RWPE2 (cell line): ENCODE measurements around the gene MIER2.
A peak's percentile ranks its signal among the peaks of the same experiment; 100 is the strongest.
"Not testable (repeated sequence)": the region's sequence is repeated elsewhere in the genome, so short reads cannot be mapped to it uniquely, and the experiment has no call there.

Experiments used
- ATAC-seq: fragments of 200-7000 bp; cut with Tn5 transposase; 3 replicates; pipeline ENCODE4 v1.9.1; 2021; ENCODE audit warnings: low read depth
- DNase-seq: peaks from one replicate; pipeline ENCODE4 v3.0.0-alpha.2; 2020; ENCODE audit warnings: low spot score
- H3K27ac ChIP-seq: fragments of 450-650 bp; 2 replicates; pipeline ENCODE4 v1.5.1; 2017; ENCODE audit warnings: mild to moderate bottlenecking; ENCODE audit not compliant: poor library complexity, severe bottlenecking
- H3K27me3 ChIP-seq: fragments of 250-450 bp; sonication (Bioruptor Pico); 2 replicates; pipeline ENCODE4 v1.5.1; 2021; ENCODE audit warnings: mild to moderate bottlenecking, moderate library complexity; ENCODE audit not compliant: insufficient read depth, poor library complexity, severe bottlenecking
- H3K36me3 ChIP-seq: fragments of 250-450 bp; sonication (Bioruptor Pico); 2 replicates; pipeline ENCODE4 v1.5.1; 2020; ENCODE audit warnings: low read depth, mild to moderate bottlenecking, moderate library complexity
- H3K4me1 ChIP-seq: fragments of 250-450 bp; sonication (Bioruptor Pico); 2 replicates; pipeline ENCODE4 v1.5.1; 2021; ENCODE audit warnings: mild to moderate bottlenecking, moderate library complexity; ENCODE audit not compliant: insufficient read depth, poor library complexity, severe bottlenecking
- H3K4me3 ChIP-seq: fragments of 250-450 bp; sonication (Bioruptor Pico); 2 replicates; pipeline ENCODE4 v1.5.1; 2021; ENCODE audit warnings: mild to moderate bottlenecking, moderate library complexity; ENCODE audit not compliant: severe bottlenecking
- H3K9me3 ChIP-seq: fragments of 250-450 bp; sonication (Bioruptor Pico); 2 replicates; pipeline ENCODE4 v1.5.1; 2021; ENCODE audit warnings: mild to moderate bottlenecking, moderate library complexity; ENCODE audit not compliant: severe bottlenecking
- TF ChIP-seq, protein P1 (sequence below): fragments of 450-650 bp; IDR thresholded peaks from one replicate; pipeline ENCODE4 v1.5.1; 2017; ENCODE audit warnings: mild to moderate bottlenecking, moderate library complexity; ENCODE audit not compliant: poor library complexity, severe bottlenecking

MIER2 gene

DNA sequence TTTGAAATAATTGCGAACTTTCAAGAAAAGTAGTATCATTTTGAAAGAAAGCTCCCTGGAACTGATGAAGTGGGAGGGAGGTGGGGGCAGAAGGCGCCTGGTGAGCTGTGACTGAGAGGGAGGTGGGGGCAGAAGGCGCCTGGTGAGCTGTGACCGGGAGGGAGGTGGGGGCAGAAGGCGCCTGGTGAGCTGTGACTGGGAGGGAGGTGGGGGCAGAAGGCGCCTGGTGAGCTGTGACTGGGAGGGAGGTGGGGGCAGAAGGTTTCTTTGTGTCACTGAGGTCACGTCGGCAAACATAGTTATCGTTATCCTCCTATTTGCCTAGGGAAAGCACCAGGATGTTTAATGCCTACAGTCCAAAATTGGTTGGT, 40.2 kb upstream of the MIER2 start:
- DNase-seq (no peak), ATAC-seq (no peak)
- Histone ChIP-seq H3K9me3 (no peaks in the 10 kb centered on the region), H3K27me3 (no peaks in the 10 kb centered on the region), H3K4me3 (no peak overlapping the region), H3K4me1 (peaks cover 9% of the 10 kb centered on the region), H3K36me3 (no peaks in the 10 kb centered on the region), H3K27ac (no peak overlapping the region)
- TF ChIP-seq, protein P1, sequence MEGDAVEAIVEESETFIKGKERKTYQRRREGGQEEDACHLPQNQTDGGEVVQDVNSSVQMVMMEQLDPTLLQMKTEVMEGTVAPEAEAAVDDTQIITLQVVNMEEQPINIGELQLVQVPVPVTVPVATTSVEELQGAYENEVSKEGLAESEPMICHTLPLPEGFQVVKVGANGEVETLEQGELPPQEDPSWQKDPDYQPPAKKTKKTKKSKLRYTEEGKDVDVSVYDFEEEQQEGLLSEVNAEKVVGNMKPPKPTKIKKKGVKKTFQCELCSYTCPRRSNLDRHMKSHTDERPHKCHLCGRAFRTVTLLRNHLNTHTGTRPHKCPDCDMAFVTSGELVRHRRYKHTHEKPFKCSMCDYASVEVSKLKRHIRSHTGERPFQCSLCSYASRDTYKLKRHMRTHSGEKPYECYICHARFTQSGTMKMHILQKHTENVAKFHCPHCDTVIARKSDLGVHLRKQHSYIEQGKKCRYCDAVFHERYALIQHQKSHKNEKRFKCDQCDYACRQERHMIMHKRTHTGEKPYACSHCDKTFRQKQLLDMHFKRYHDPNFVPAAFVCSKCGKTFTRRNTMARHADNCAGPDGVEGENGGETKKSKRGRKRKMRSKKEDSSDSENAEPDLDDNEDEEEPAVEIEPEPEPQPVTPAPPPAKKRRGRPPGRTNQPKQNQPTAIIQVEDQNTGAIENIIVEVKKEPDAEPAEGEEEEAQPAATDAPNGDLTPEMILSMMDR, result no peak

DNA sequence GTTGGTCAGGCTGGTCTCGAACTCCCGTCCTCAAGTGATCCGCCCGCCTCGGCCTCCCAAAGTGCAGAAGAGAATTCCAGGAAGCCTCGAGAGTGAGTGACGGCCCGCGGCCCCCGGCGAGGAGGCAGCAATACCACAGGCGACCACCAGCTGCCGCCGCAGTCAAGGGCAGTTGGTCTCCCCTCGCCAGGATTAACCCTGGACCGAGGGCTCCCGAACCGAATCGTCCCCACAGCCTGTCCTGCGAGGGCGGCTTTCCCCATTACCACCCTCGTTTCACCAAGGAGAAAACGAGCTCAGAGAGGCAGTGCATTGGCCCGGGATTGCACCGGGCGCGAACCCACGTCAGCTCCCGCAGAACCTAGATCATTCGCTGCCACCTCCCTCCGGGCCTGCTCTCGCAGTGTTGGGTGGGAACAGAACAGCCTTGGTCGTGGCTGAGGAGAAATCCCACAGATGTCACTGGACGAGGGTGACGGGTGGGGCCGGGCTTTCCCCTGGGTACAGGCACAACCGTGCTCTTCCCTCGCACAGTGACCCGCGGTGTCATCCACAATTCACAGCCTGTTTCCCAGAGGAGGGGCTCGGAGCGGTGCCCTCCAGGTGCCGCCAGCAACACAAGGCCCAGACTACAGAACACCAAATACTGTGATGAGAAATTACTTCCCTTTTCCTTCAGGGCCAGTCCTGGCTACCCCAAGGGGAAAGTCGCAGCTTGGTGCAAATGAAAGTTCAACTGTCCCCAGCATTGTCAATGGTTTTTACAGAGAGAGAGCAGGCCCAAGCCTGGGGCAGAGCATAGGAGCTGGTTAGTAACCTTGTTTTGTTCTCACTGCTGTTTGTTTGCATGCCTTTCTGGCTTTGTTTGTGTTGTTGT, 39.6 kb upstream of the MIER2 start:
- DNase-seq, result no peak

DNA sequence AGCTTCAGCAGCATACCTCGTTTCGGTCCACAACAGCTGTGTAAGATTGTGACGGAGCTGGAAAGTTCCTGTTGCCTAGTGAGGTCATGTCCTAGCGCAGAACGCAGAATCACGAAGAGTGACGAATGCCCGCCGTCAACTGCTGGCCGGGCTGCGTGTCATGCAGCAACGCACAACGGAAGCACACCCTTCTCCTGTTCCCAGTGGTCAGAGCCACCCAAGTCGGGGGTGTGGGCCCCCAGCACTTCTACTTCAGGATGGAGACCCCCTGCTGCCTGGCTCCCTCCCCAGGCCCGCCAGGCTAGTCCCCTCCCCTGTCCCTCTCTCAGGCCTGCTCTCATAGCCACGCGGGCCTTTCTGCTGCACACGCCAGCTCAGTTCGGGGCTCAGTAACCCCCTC, 38.4 kb upstream of the MIER2 start:
- DNase-seq, result no peak
- no peaks in the 10 kb centered on the region for H3K27me3 ChIP-seq
- ATAC-seq, result no peak
- no peaks in the 10 kb centered on the region for H3K36me3 ChIP-seq
- H3K4me3 ChIP-seq, result no peak overlapping the region
- peaks cover 5% of the 10 kb centered on the region for H3K4me1 ChIP-seq
- TF ChIP-seq, protein P1, result no peak
- H3K9me3 ChIP-seq, result no peaks in the 10 kb centered on the region
- peak overlapping the region; percentile 57 for H3K27ac ChIP-seq

More for the DNA sequence above, 39.6 kb upstream of the MIER2 start:
- Histone ChIP-seq H3K27me3 (no peaks in the 10 kb centered on the region), H3K4me1 (peaks cover 9% of the 10 kb centered on the region), H3K4me3 (no peak overlapping the region), H3K9me3 (no peaks in the 10 kb centered on the region), H3K27ac (no peak overlapping the region), H3K36me3 (no peaks in the 10 kb centered on the region)
- ATAC-seq, result no peak
- TF ChIP-seq, protein P1, result no peak

DNA sequence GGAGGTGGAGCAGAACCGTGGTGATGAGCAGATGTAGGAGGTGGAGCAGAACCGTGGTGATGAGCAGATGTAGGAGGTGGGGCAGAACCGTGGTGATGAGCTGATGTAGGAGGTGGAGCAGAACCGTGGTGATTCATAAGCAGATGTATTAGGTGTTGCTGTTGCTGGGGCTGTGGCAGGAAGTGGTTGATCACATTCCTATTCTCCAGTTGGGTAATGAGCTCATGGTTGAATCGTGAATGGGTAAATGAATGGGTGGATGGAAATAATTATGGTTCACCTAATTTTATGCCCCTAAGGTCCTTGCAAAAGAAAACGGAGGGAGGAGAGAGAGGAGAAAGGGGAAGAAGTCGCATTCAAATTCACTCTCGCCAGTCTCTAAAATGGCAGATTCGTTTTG, 38.0 kb upstream of the MIER2 start:
- H3K27me3 ChIP-seq, H3K4me1 ChIP-seq, H3K4me3 ChIP-seq, H3K9me3 ChIP-seq, DNase-seq, H3K36me3 ChIP-seq: not testable (repeated sequence)
- ATAC-seq, result peak; percentile 75; the same call in 2 of the 3 replicates
- H3K27ac ChIP-seq, result peak overlapping the region; percentile 57

DNA sequence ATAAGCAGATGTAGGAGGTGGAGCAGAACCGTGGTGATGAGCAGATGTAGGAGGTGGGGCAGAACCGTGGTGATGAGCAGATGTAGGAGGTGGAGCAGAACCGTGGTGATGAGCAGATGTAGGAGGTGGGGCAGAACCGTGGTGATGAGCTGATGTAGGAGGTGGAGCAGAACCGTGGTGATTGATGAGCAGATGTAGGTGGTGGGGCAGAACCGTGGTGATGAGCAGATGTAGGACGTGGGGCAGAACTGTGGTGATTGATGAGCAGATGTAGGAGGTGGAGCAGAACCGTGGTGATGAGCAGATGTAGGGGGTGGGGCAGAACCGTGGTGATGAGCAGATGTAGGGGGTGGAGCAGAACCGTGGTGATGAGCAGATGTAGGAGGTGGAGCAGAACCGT, 37.3 kb upstream of the MIER2 start:
- not testable (repeated sequence) for H3K27me3 ChIP-seq, ATAC-seq, H3K36me3 ChIP-seq, H3K27ac ChIP-seq, DNase-seq, H3K9me3 ChIP-seq, H3K4me3 ChIP-seq, H3K4me1 ChIP-seq

DNA sequence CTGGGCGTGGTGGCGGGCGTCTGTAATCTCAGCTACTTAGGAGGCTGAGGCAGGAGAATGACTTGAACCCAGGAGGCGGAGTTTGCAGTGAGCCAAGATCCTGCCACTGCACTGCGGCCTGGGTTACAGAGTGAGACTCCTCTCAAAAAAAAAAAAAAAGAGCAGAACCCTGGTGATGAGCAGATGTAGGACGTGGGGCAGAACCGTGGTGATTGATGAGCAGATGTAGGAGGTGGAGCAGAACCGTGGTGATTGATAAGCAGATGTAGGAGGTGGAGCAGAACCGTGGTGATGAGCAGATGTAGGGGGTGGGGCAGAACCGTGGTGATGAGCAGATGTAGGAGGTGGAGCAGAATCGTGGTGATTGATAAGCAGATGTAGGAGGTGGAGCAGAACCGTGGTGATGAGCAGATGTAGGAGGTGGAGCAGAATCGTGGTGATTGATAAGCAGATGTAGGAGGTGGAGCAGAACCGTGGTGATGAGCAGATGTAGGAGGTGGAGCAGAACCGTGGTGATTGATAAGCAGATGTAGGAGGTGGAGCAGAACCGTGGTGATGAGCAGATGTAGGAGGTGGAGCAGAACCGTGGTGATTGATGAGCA, 36.1 kb upstream of the MIER2 start:
- ATAC-seq, H3K27me3 ChIP-seq, H3K4me1 ChIP-seq, H3K4me3 ChIP-seq, H3K27ac ChIP-seq, DNase-seq, H3K36me3 ChIP-seq, H3K9me3 ChIP-seq: not testable (repeated sequence)
